ENCODE data around the gene SYT5.

The SYT5 gene

DNA sequence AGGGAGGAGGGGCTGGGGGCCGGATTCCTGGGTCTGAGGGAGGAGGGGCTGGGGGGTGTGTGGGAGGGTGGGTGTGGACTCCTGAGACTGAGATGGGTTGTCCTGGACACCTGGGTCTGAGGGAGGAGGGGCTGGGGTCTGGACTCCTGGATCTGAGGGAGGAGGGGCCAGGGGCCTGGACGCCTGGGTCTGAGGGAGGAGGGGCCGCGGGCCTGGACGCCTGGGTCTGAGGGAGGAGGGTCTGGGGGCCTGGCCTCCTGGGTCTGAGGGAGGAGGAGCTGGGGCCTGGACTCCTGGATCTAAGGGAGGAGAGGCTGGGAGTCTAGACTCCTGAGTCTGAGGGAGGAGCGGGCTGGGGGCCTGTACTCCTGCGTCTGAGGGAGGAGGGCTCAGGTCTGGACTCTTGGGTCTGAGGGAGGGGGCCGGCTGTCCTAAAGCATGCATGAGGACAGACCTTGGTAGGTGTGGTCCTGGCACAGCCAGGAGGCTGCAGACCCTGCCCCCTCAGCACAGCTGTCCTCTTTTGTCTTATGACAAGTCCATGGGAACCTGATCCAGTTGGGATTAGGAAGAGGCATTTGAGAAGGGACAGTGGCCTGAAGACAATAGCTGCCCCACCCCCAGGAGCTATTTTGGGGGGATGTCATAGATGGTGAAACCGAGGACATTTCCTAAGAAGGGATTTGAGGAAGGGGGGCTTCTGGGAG, 32.4 kb downstream of the SYT5 start:
- no peak for DNase-seq (ENCODE audit: low read depth in 2 of 2)

DNA sequence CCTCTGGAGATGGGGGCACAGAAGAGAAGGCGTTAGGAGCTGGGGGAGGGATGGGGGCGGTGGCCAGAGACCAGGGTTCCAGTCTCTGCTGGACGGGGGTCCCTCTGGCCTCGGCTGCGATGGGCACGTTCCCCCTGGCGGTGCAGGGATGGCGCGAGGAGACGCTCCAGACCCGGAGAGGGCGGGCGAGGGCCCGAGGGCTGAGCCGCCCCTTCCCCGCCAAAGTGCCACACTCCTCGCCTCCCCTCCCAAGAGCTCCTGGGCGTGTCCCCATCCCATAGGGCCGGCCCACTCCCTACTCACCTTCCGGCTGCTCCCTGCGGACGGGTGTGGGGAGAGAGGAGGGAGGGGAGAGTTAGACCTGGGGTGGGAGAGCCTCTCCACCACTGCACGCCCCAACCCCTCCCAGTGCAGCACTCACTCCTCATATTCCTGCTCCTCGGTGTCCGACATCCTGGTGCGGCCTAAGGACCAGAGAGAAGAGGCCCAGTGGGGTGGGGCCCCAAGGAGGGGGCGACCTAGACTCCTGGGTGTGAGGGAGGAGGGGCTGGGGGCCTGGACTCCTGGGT, 33.3 kb downstream of the SYT5 start:
- DNase-seq (ENCODE audit: low read depth in 2 of 2), result no peak

GRCh38 chr19:55146078-55146704, 33.9 kb downstream of the SYT5 start:
- no peak for DNase-seq (ENCODE audit: low read depth in 2 of 2)

- no peak for DNase-seq (ENCODE audit: low read depth in 2 of 2)
Observed at GRCh38 chr19:55145232-55145631, 34.9 kb downstream of the SYT5 start.

DNA sequence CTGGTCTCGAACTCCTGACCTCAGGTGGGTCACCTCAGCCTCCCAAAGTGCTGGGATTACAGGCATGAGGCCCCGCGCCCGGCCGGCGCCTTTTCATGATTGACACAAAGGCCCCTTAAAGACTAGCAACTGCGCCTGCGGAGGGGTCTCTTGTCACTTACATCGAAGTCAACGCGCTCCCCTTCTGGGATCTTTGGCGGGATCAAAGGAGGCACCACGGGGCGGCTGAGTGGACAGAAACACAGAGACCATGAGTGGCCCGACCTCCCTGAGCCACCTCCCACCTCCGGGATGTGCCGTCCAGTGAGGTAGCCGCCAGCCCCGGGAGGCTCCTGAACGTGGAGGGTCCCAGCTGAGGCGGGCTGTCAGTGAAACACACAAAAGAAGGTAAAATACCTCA, 38.4 kb downstream of the SYT5 start:
- DNase-seq (ENCODE audit: low read depth in 2 of 2), result no peak

DNA sequence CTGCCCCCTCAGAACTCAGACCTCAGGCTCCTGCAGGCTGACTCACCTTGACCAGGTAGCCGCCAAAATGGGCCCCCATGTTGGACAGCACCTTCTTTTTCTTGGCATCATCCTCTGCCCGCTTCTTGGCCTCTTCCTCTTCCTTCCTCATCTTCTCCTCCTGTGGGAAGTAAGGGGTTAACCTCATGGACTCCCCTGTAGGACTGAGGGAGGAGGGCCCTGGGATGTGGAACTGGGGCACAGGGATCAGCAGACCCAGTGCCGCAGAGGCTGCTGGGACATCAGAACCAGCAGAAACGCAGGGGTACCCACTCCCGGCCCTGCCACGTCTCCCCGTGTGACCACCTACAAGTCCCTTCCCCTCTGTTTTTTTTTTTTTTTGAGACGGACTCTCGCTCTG, 42.2 kb downstream of the SYT5 start:
- no peak for DNase-seq (ENCODE audit: low read depth in 2 of 2)

- no peak for DNase-seq (ENCODE audit: low read depth in 2 of 2)
Observed at GRCh38 chr19:55136399-55137102, 43.5 kb downstream of the SYT5 start.

- DNase-seq (ENCODE audit: low read depth in 2 of 2), result no peak
Observed at GRCh38 chr19:55134736-55135135, 45.4 kb downstream of the SYT5 start.

- no peak for DNase-seq (ENCODE audit: low read depth in 2 of 2)
Observed at GRCh38 chr19:55133639-55134444, 46.2 kb downstream of the SYT5 start.

DNA sequence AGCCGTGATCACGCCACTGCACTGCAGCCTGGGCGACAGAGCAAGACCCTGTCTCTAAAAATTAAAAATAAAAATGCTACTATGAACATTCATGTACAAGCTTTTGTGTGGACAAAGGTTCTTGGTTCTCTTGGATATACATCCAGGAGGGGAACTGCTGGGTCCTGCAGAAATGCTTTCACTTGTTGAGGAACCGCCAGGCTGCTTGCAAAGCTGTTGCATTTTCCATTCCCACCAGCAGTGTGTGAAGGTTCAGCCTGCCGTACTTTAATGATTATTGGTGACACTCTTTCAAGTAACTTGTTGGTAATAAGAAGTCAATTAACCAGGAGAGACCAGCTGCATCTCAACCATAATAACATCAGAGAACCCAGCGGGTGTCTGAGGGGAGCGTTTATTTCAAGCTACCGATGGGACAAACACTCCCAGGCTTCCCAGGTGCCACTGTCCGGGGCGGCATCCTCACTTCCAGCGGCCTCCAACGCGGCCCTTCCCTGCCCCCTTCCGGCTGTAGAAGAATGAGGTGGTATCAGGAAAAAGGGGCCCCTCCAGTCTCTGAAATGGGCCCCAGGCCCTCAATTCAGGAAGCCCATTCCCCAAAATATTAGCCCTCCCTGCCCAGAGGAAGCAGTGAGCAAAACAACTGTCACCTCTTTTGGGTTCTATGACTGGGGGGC, 47.5 kb downstream of the SYT5 start:
- DNase-seq (ENCODE audit: low read depth in 2 of 2), result no peak

GRCh38 chr19:55131421-55131820, 48.7 kb downstream of the SYT5 start:
- no peak for DNase-seq (ENCODE audit: low read depth in 2 of 2)

Data from stimulated activated CD4-positive, alpha-beta T cell treated with anti-CD3 and anti-CD28 coated beads, Interleukin-1b, Interleukin-23, amount 100 ng/mL, for 1 hour (primary cell).